WTC11 (cell line): Measurements from ENCODE around the gene KLHL18. TPM values are rescaled to one million over a fixed set of nuclear protein-coding genes. Genes with fewer than 3 reads are reported as not detected.

Experiments
- ATAC-seq: fragments of 200-7000 bp; cut with Tn5 transposase; 2 replicates; pipeline ENCODE4 v1.10.0; 2021; ENCODE audit warnings: mild to moderate bottlenecking, moderate library complexity
- CTCF ChIA-PET: fragments of 300-600 bp; sonication (Branson Sonifier 250); formaldehyde crosslinking; loops from one replicate; lab custom pipeline; 2021; ENCODE audit warnings: antibody characterized with exemption; lab: Charles Lee
- POLR2A ChIA-PET: fragments of 350-600 bp; sonication (Branson Sonifier 250); formaldehyde crosslinking; loops from one replicate; lab custom pipeline; 2021; ENCODE audit warnings: antibody characterized with exemption; lab: Charles Lee
- DNase-seq: peaks from one replicate; pipeline ENCODE4 v3.0.0; 2021; ENCODE audit warnings: low spot score
- H3K27ac Mint-ChIP-seq: 2 replicates; pipeline ENCODE4 v1.8.0; 2021; ENCODE audit warnings: mixed read lengths
- H3K27me3 Mint-ChIP-seq: 2 replicates; pipeline ENCODE4 v1.8.0; 2021; ENCODE audit warnings: low read depth, mild to moderate bottlenecking, moderate library complexity, mixed read lengths
- H3K36me3 Mint-ChIP-seq: 2 replicates; pipeline ENCODE4 v1.8.0; 2021; ENCODE audit warnings: mixed read lengths
- H3K4me1 Mint-ChIP-seq: 2 replicates; pipeline ENCODE4 v1.8.0; 2022; ENCODE audit warnings: mixed read lengths
- H3K4me3 Mint-ChIP-seq: 2 replicates; pipeline ENCODE4 v1.8.0; 2021; ENCODE audit warnings: mild to moderate bottlenecking, moderate library complexity, mixed read lengths
- H3K9me3 Mint-ChIP-seq: 2 replicates; pipeline ENCODE4 v1.8.0; 2021; ENCODE audit warnings: mixed read lengths
- AFF4 ChIP-seq: sonication (generic); formaldehyde crosslinking; IDR thresholded peaks from 2 replicates; pipeline ENCODE4 v1.8.1; 2023; ENCODE audit warnings: mild to moderate bottlenecking, missing genetic modification reagents, borderline replicate concordance
- CBFB ChIP-seq: sonication (generic); formaldehyde crosslinking; IDR thresholded peaks from 2 replicates; pipeline ENCODE4 v1.8.1; 2022; ENCODE audit warnings: mild to moderate bottlenecking, low read depth, missing genetic modification reagents
- CTCF ChIP-seq: fragments of 200-600 bp; IDR thresholded peaks from 2 replicates; pipeline ENCODE4 v1.8.0; 2022; ENCODE audit warnings: antibody characterized with exemption
- FOXP1 ChIP-seq: sonication (generic); formaldehyde crosslinking; IDR thresholded peaks from 2 replicates; pipeline ENCODE4 v1.8.0; 2022; ENCODE audit warnings: missing genetic modification reagents, mild to moderate bottlenecking, moderate library complexity, borderline replicate concordance
- GRHL2 ChIP-seq: fragments of 250-450 bp; sonication (Bioruptor Pico); IDR thresholded peaks from 2 replicates; pipeline ENCODE4 v1.8.0; 2022; ENCODE audit warnings: mild to moderate bottlenecking, moderate library complexity; ENCODE audit not compliant: insufficient replicate concordance, severe bottlenecking
- HMGA2 ChIP-seq: fragments of 250-450 bp; sonication (Bioruptor Pico); IDR thresholded peaks from 2 replicates; pipeline ENCODE4 v1.4.0; 2021; ENCODE audit warnings: mild to moderate bottlenecking, moderate library complexity
- PRDM15 ChIP-seq: sonication (generic); formaldehyde crosslinking; IDR thresholded peaks from 2 replicates; pipeline ENCODE4 v1.8.0; 2022; ENCODE audit warnings: missing genetic modification reagents
- PREB ChIP-seq: sonication (generic); formaldehyde crosslinking; IDR thresholded peaks from 2 replicates; pipeline ENCODE4 v1.8.1; 2022; ENCODE audit warnings: mild to moderate bottlenecking, missing genetic modification reagents, moderate library complexity, borderline replicate concordance
- USF2 ChIP-seq: sonication (generic); formaldehyde crosslinking; IDR thresholded peaks from 2 replicates; pipeline ENCODE4 v1.8.1; 2023; ENCODE audit warnings: mild to moderate bottlenecking, missing genetic modification reagents, moderate library complexity
- ZBTB21 ChIP-seq: sonication (generic); formaldehyde crosslinking; IDR thresholded peaks from 2 replicates; pipeline ENCODE4 v1.8.1; 2023; ENCODE audit warnings: mild to moderate bottlenecking, missing genetic modification reagents, borderline replicate concordance
- ZNF121 ChIP-seq: sonication (generic); formaldehyde crosslinking; IDR thresholded peaks from 2 replicates; pipeline ENCODE4 v1.8.0; 2023; ENCODE audit warnings: missing genetic modification reagents
- ZNF416 ChIP-seq: fragments of 250-450 bp; sonication (Bioruptor Pico); IDR thresholded peaks from 2 replicates; pipeline ENCODE4 v1.9.0; 2021; ENCODE audit warnings: mild to moderate bottlenecking, inconsistent platforms
- ZNF532 ChIP-seq: fragments of 250-450 bp; sonication (Bioruptor Pico); IDR thresholded peaks from 2 replicates; pipeline ENCODE4 v1.9.0; 2021; ENCODE audit warnings: mild to moderate bottlenecking, borderline replicate concordance
- total RNA-seq: library from RNA; stranded (reverse); gene quantifications from 3 replicates; pipeline ENCODE4 v1.2.3, GENCODE V29; 2021

The KLHL18 gene
- total RNA-seq, 1 experiment from 2014 or later, result 28.4 TPM

- no peak overlapping the region for H3K27ac Mint-ChIP-seq
These were observed 37.5 kb upstream of the KLHL18 start for GRCh38 chr3:47245271-47245670.

GRCh38 chr3:47247131-47248064 lies 35.3 kb upstream of the KLHL18 start:
- Mint-ChIP-seq H3K27ac (0 out of 2 replicates have a peak overlapping the region, but pooled peaks have one; percentile 29), H3K9me3 (no peaks in the 10 kb centered on the region), H3K27me3 (no peaks in the 10 kb centered on the region), H3K4me1 (peaks cover 4% of the 10 kb centered on the region), H3K4me3 (no peak overlapping the region), H3K36me3 (no peaks in the 10 kb centered on the region)
- no peak for ATAC-seq
- ChIA-PET CTCF (interaction anchor here (0.6 to 1.2 kb wide), 2 partner anchors 124 to 246 kb away, joined by 3 to 4 read pairs; no protein-coding TSS in a partner anchor), POLR2A (interaction anchor here (0.5 kb wide), 1 partner anchor 312 kb away, joined by 5 read pairs; no protein-coding TSS in a partner anchor)
- no peak for DNase-seq
- TF ChIP-seq GRHL2 (CRISPR knock-in tag), result no peak
- TF ChIP-seq PRDM15, result no peak
- TF ChIP-seq ZNF416 (CRISPR knock-in tag), result no peak
- TF ChIP-seq ZNF532 (CRISPR knock-in tag), result no peak
- no peak for TF ChIP-seq PREB (CRISPR knock-in tag)
- TF ChIP-seq CTCF, result no peak
- TF ChIP-seq AFF4 (CRISPR knock-in tag), result no peak
- no peak for TF ChIP-seq ZNF121
- no peak for TF ChIP-seq HMGA2
- TF ChIP-seq FOXP1 (CRISPR knock-in tag), result no peak
- no peak for TF ChIP-seq ZBTB21 (CRISPR knock-in tag)

More at GRCh38 chr3:47245271-47245670, 37.5 kb upstream of the KLHL18 start:
- Mint-ChIP-seq H3K4me1 (peaks cover 1% of the 10 kb centered on the region), H3K4me3 (no peak overlapping the region), H3K9me3 (no peaks in the 10 kb centered on the region), H3K36me3 (no peaks in the 10 kb centered on the region), H3K27me3 (no peaks in the 10 kb centered on the region)
- ATAC-seq, result no peak
- no peak for TF ChIP-seq USF2 (CRISPR knock-in tag)
- TF ChIP-seq CBFB (CRISPR knock-in tag), result no peak
- POLR2A ChIA-PET, result no interaction called here
- CTCF ChIA-PET, result no interaction called here
- no peak for DNase-seq
